HCT116 (cell line): ENCODE measurements around the gene RNASET2.

Experiments
- RAD21 ChIP-seq: IDR thresholded peaks from 2 replicates; pipeline ENCODE4 v1.6.1; 2012; ENCODE audit warnings: low read depth, mild to moderate bottlenecking
- REST ChIP-seq: IDR thresholded peaks from 2 replicates; pipeline ENCODE4 v1.6.1; 2012; ENCODE audit warnings: low read depth

GRCh38 chr6:166940643-166941068, 15.7 kb downstream of the RNASET2 start:
- no peak for TF ChIP-seq RAD21
- TF ChIP-seq REST = no peak
